Measurements from ENCODE around the gene NFAM1.

Gene NFAM1

GRCh38 chr22:42414565-42415303 lies 17.5 kb downstream of the NFAM1 start:
- no peak for DNase-seq

- no peak for DNase-seq
Measured at GRCh38 chr22:42414021-42414420, 18.2 kb downstream of the NFAM1 start.

DNA sequence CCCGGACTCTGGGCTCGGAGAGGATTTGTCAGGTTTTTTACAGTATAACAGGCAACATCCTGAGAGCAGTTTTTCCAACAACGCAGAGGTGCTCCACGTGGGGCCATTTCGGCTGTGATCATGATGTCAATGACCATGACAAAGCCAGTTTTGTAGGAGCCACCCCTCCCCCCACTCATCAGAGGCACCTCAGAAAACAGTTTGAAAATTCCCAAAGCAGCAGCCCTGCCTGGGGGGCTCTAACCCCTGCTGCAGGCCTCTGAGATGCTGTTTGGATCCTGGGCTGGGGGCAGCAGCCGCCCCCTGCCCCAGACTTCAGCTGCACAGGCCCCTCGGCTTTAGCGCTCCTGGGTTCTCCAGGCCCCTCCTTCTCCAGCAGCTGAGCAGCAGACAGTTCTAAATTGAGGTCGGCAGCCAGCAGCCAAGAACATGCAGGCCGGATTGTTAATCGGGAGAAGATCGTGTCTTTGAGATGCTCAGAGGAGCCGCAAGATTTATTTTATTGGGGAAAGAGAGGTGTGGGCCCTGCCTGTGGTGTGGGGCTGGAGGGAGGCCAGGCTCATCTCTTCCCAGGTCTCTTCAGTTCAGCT lies 19.4 kb downstream of the NFAM1 start:
- no peak for DNase-seq

- DNase-seq, result no peak
Measured at GRCh38 chr22:42410708-42411107, 21.5 kb downstream of the NFAM1 start.

DNA sequence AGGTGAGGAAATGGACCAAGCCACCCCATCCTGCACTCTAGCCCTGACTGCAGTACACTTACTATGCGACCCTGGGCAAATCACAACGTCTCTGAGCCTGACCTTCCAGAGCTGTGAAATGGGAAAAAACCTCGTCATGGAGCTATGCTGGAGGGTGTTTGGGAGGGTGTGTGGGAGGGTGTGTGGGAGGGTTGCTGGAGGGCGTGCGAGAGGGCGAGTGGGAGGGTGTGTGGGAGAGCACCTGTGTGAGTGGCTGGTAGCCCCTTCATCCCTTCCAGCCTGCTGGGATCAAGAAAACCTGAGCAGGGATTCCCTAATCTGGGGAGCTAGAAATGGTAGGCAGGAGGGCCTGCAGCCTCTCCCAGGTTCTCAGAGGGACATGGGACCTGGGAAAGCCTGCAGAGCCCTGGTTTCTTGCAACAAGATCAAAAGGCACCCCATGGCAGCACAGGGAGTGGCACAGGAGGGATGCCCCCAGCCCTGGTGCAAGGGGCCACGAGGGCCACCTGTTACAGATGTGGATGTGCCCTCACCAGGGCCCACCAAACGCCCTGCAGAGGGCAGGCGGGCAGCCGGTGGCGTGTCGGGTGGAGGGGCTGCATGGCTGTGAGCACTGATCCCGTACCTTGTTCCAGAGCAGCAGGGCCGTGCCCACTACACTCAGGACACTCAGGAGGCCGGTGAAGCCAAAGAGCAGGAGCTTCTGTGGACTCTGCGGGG lies 23.2 kb downstream of the NFAM1 start:
- no peak for DNase-seq

DNA sequence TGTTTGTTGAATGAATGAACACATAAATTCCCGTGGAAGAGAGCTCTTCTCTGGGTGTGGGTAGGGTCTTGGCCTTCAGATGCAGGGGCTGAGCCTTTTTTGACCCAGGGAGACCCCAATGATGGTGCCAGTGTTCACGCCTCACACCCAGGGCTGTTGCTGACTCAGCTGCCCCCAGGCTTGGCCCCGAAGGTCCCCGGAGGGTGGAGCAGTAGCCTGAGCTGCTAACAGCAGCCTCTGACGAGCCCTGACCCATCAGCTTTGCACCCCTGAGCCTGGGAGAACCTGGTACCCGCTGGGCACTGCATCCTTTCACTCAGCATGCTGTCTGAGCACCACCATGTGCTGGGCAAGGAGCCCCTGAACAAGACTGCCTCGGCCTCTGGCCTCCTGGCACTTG lies 23.9 kb downstream of the NFAM1 start:
- DNase-seq, result no peak

- DNase-seq, result no peak
Measured at GRCh38 chr22:42404266-42404665, 27.9 kb downstream of the NFAM1 start.

- no peak for DNase-seq
Measured at GRCh38 chr22:42401535-42402334, 30.5 kb downstream of the NFAM1 start.

- no peak for DNase-seq
Measured at GRCh38 chr22:42400811-42401534, 31.2 kb downstream of the NFAM1 start.

GRCh38 chr22:42399315-42400271 lies 32.6 kb downstream of the NFAM1 start:
- DNase-seq, result no peak

GRCh38 chr22:42397332-42398249 lies 34.6 kb downstream of the NFAM1 start:
- DNase-seq, result no peak

- DNase-seq, result no peak
Measured at GRCh38 chr22:42396621-42397331, 35.4 kb downstream of the NFAM1 start.

- DNase-seq, result no peak
Measured at GRCh38 chr22:42389143-42389542, 43.1 kb downstream of the NFAM1 start.

- DNase-seq, result no peak
Measured at GRCh38 chr22:42388130-42388797, 43.9 kb downstream of the NFAM1 start.

DNA sequence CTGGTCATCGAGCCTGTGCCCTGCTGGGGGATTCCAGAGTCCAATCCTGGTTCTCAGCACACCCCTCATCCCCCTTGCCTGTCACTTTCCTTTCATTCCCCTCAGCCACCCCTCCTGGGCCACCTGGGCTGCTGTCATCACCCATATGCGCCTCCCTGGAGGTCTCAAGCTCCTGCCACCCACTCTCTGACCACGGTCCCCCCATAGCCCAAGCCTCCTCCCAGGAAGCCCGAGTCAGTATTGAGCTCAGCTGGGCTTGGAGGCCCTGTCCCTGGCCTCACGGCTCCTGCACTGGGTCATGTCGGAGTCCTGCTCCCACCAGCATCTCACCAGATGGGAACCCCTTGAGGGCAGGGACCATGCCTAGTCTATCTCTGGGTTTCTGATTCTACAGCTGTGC lies 44.6 kb downstream of the NFAM1 start:
- no peak for DNase-seq

DNA sequence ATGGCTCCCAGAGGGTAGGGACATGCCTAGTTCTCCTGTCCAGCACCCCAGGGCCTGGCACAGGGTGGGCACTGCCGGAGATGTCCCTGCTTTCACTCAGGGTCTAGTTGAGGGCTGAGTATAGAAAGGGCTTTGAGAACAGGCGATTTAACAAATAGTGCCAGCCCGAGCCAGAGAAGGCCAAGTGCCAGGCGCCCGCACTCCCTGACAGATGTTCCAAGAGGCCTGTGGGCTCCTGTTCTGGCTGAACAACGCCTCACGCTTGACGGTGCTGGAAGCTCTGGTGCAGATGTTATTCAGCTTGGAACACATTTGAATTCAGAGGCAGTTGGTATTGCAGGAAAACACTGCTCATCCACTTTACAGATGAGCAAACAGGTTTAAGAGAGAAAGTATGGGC lies 46.5 kb downstream of the NFAM1 start:
- DNase-seq, result no peak

- DNase-seq, result no peak
Measured at GRCh38 chr22:42384506-42384905, 47.7 kb downstream of the NFAM1 start.

DNA sequence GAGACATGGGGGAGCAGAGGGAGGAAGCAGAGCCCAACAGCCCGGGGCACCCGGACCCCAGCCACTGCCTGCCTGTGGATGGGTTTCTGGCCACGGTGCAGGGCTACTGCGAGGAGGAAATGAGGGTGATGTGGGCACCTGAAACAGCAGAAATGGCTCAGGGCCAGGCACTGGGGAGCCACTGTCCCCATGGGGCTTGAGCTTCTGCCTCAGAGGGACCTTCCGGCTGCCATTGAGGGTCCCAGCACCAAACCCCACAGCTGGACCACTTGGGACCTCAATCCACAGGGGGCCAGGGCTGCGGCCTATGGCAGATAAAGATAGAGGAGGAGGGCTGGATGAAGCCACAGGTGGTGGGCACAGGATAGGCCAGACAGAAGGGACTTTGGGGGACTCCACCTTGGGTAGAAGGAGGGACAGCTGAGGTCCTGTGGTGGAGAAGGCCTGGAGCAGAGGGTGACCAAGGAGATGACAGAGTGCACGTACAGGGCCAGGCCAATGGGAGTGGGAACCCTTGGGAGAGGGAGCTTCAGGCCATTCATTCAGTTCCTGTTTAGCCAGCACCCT lies 48.3 kb downstream of the NFAM1 start:
- DNase-seq, result no peak

DNA sequence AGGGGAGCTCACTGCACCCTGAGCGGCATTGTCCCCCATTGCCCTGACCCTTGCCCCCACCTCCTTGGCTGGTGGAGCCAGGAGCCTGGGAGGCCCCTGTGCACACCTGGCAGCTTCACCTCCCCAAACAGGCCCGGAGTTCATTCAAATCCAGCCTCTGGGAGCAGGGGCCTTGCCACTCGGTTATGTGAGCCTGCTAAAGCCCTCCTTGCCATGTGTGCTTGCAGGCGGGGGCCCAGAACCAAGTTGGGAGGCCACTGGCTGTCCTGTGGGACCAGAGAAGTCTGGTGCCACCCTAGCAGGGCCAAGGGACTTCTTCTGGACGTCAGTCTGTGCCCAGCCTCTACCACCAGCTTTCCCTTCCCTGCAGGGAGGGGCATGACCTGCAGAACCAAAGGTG lies 48.9 kb downstream of the NFAM1 start:
- DNase-seq, result no peak
